Endodermal cell (in vitro differentiated cells): ENCODE results near the gene MUC6. TPM values are rescaled to one million over a fixed set of nuclear protein-coding genes. Genes with fewer than 3 reads are reported as not detected.

Experiments used
- DNase-seq: peaks from one replicate; pipeline ENCODE4 v3.0.0-alpha.2; 2017
- H3K27ac ChIP-seq: 2 replicates; pipeline ENCODE4 v1.5.1; 2013; ENCODE audit warnings: mild to moderate bottlenecking, low read depth, low read length, moderate library complexity
- H3K27me3 ChIP-seq: 2 replicates; pipeline ENCODE4 v1.6.1; 2013; ENCODE audit warnings: mild to moderate bottlenecking, low read length, moderate library complexity; ENCODE audit not compliant: insufficient read depth, control insufficient read depth, poor library complexity, severe bottlenecking
- H3K36me3 ChIP-seq: 2 replicates; pipeline ENCODE4 v1.7.0; 2013; ENCODE audit warnings: mild to moderate bottlenecking, low read length, moderate library complexity; ENCODE audit not compliant: control insufficient read depth, insufficient read depth
- H3K4me1 ChIP-seq: one replicate; pipeline ENCODE4 v1.7.0; 2013; ENCODE audit warnings: low read length; ENCODE audit not compliant: control insufficient read depth, insufficient read depth
- H3K4me3 ChIP-seq: 2 replicates; pipeline ENCODE4 v1.5.1; 2013; ENCODE audit warnings: mild to moderate bottlenecking, low read length, moderate library complexity
- H3K9ac ChIP-seq: 2 replicates; pipeline ENCODE4 v1.6.1; 2013; ENCODE audit warnings: mild to moderate bottlenecking, low read length, moderate library complexity; ENCODE audit not compliant: poor library complexity, severe bottlenecking; ENCODE audit errors: extremely low read depth
- H3K9me3 ChIP-seq: 2 replicates; pipeline ENCODE4 v1.6.1; 2013; ENCODE audit warnings: mild to moderate bottlenecking, low read length, moderate library complexity; ENCODE audit not compliant: control insufficient read depth
- H3K27ac Mint-ChIP-seq: 2 replicates; pipeline ENCODE4 v1.8.0; 2020; ENCODE audit warnings: mixed read lengths
- H3K27me3 Mint-ChIP-seq: 2 replicates; pipeline ENCODE4 v1.8.0; 2021; ENCODE audit warnings: mild to moderate bottlenecking, mixed read lengths; ENCODE audit not compliant: insufficient read depth
- H3K36me3 Mint-ChIP-seq: 2 replicates; pipeline ENCODE4 v1.8.0; 2020; ENCODE audit warnings: low read depth, mixed read lengths
- H3K4me1 Mint-ChIP-seq: 2 replicates; pipeline ENCODE4 v1.8.0; 2020; ENCODE audit warnings: mixed read lengths
- H3K4me3 Mint-ChIP-seq: 2 replicates; pipeline ENCODE4 v1.8.0; 2020; ENCODE audit warnings: mild to moderate bottlenecking, moderate library complexity, mixed read lengths
- H3K9me3 Mint-ChIP-seq: 2 replicates; pipeline ENCODE4 v1.8.0; 2020; ENCODE audit warnings: mild to moderate bottlenecking, mixed read lengths
- CTCF ChIP-seq: fragments of 200-600 bp; sonication (generic); conservative IDR thresholded peaks from 2 replicates; pipeline ENCODE4 v1.5.0; 2021; ENCODE audit warnings: antibody characterized with exemption, mild to moderate bottlenecking
- WGBS, 2 experiments: methylation state at CpG; one replicate each; pipeline versions ENCODE4 v1.1.5 to v1.1.7; 2013; ENCODE audit warnings: missing lambda C conversion rate in 2 of 2, mixed read lengths in 1 of 2; ENCODE audit not compliant: insufficient coverage in 1 of 2, insufficient read length in 1 of 2; 5-methylcytosine and 5-hydroxymethylcytosine counted together
- total RNA-seq, 2 donors: library from RNA; stranded (reverse); fragmentation: NEBNext Ultra II Directional in 1 of 2; extraction: Animal tissue kit (Norgen Biotek cat#: 25700) in 1 of 2; gene quantifications; 2 replicates in 1 of 2; 3 replicates in 1 of 2; pipeline ENCODE4 v1.2.1, GENCODE V29; 2021

Gene MUC6
- total RNA-seq, 2 donors from 2014 or later, result 0.26 to 0.40 TPM

DNA sequence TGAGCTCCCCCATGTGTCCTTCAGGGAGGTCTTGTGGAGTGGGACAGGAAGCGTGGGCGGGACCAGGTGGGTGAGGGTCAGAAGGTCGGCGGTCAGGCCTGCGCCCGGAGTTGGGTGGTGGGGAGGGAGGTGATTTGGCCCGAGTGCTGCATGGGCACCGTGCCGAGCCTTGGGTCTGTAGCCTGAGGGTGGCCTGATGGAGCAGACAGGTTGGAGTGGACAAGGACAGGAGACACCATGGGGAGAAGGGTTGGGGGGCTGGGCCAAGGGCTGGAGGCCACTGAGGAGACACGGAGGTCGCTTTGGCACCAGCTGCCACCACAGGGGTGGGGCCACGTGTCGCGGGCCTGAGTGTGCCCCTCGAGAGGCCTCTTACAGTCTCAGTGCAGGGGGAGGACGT, 57.7 kb downstream of the MUC6 start:
- no peak overlapping the region for H3K9ac ChIP-seq
- no peak overlapping the region for H3K4me3 ChIP-seq
- WGBS, 2 experiments, result 93 to 97% methylated on average over 9 to 16 of the region's 16 CpGs
- no peak for TF ChIP-seq CTCF
- no peak overlapping the region for H3K27ac ChIP-seq
- Mint-ChIP-seq H3K9me3 (no peaks in the 10 kb centered on the region), H3K27me3 (no peaks in the 10 kb centered on the region), H3K4me3 (no peak overlapping the region), H3K27ac (peak overlapping the region; percentile 64), H3K4me1 (peaks cover 4% of the 10 kb centered on the region), H3K36me3 (peaks cover 61% of the 10 kb centered on the region)
- no peaks in the 10 kb centered on the region for H3K27me3 ChIP-seq
- no peaks in the 10 kb centered on the region for H3K9me3 ChIP-seq
- no peak for DNase-seq
- H3K4me1 ChIP-seq, result no peaks in the 10 kb centered on the region
- H3K36me3 ChIP-seq, result peaks cover 47% of the 10 kb centered on the region

- WGBS, 2 experiments, result 89 to 94% methylated on average over 23 to 28 of the region's 28 CpGs
- Mint-ChIP-seq H3K27ac (peak overlapping the region; percentile 64), H3K4me1 (peaks cover 4% of the 10 kb centered on the region), H3K9me3 (no peaks in the 10 kb centered on the region), H3K36me3 (peaks cover 62% of the 10 kb centered on the region), H3K4me3 (no peak overlapping the region), H3K27me3 (no peaks in the 10 kb centered on the region)
- H3K27me3 ChIP-seq, result no peaks in the 10 kb centered on the region
- no peak overlapping the region for H3K9ac ChIP-seq
- H3K27ac ChIP-seq, result no peak overlapping the region
- peak; percentile 20 for TF ChIP-seq CTCF
- no peaks in the 10 kb centered on the region for H3K4me1 ChIP-seq
- H3K36me3 ChIP-seq, result peaks cover 46% of the 10 kb centered on the region
- no peak overlapping the region for H3K4me3 ChIP-seq
- no peaks in the 10 kb centered on the region for H3K9me3 ChIP-seq
- DNase-seq, result no peak
Observed at GRCh38 chr11:977830-978720, 58.4 kb downstream of the MUC6 start.

GRCh38 chr11:976431-977160, 59.9 kb downstream of the MUC6 start:
- H3K36me3 Mint-ChIP-seq, result peaks cover 69% of the 10 kb centered on the region

More at GRCh38 chr11:976431-977160, 59.9 kb downstream of the MUC6 start:
- Mint-ChIP-seq H3K4me3 (no peak overlapping the region), H3K27ac (no peak overlapping the region), H3K27me3 (no peaks in the 10 kb centered on the region), H3K9me3 (no peaks in the 10 kb centered on the region), H3K4me1 (peaks cover 4% of the 10 kb centered on the region)
- H3K9ac ChIP-seq, result no peak overlapping the region
- H3K4me3 ChIP-seq, result no peak overlapping the region
- no peak for TF ChIP-seq CTCF
- H3K27ac ChIP-seq, result no peak overlapping the region
- 92 to 96% methylated on average over 20 to 26 of the region's 26 CpGs for WGBS, 2 experiments
- no peaks in the 10 kb centered on the region for H3K27me3 ChIP-seq
- H3K36me3 ChIP-seq, result peaks cover 50% of the 10 kb centered on the region
- no peak for DNase-seq
- no peaks in the 10 kb centered on the region for H3K4me1 ChIP-seq
- H3K9me3 ChIP-seq, result no peaks in the 10 kb centered on the region
